Measurements from ENCODE around the gene BCL2.
A peak's percentile ranks its signal among the peaks of the same experiment; 100 is the strongest.

BCL2 gene

GRCh38 chr18:63140038-63140450, 179.5 kb downstream of the BCL2 start:
- no peak for DNase-seq (ENCODE audit: low spot score)

- DNase-seq (ENCODE audit: low spot score) = no peak
Measured at GRCh38 chr18:63138436-63139340, 180.9 kb downstream of the BCL2 start.

GRCh38 chr18:63137999-63138435, 181.6 kb downstream of the BCL2 start:
- no peak for DNase-seq (ENCODE audit: low spot score)

GRCh38 chr18:63135101-63135500, 184.5 kb downstream of the BCL2 start:
- DNase-seq (ENCODE audit: low spot score) = no peak

GRCh38 chr18:63132819-63133200, 186.8 kb downstream of the BCL2 start:
- no peak for DNase-seq (ENCODE audit: low spot score)

- no peak for DNase-seq (ENCODE audit: low spot score)
Measured at GRCh38 chr18:63131959-63132818, 187.4 kb downstream of the BCL2 start.

GRCh38 chr18:63131106-63131958, 188.2 kb downstream of the BCL2 start:
- peak; percentile 45 for DNase-seq (ENCODE audit: low spot score)

- DNase-seq (ENCODE audit: low spot score) = no peak
Measured at GRCh38 chr18:63130176-63130575, 189.4 kb downstream of the BCL2 start.

- DNase-seq (ENCODE audit: low spot score) = no peak
Measured at GRCh38 chr18:63128237-63128974, 191.2 kb downstream of the BCL2 start.

GRCh38 chr18:63126134-63127069, 193.2 kb downstream of the BCL2 start:
- no peak for DNase-seq (ENCODE audit: low spot score)

GRCh38 chr18:63120620-63121019, 198.9 kb downstream of the BCL2 start:
- DNase-seq (ENCODE audit: low spot score) = no peak

- peak; percentile 42 for DNase-seq (ENCODE audit: low spot score)
Measured at GRCh38 chr18:63119647-63120046, 199.9 kb downstream of the BCL2 start.

- DNase-seq (ENCODE audit: low spot score) = no peak
Measured at GRCh38 chr18:63113899-63114565, 205.5 kb downstream of the BCL2 start.

- DNase-seq (ENCODE audit: low spot score) = no peak
Measured at GRCh38 chr18:63112706-63113105, 206.9 kb downstream of the BCL2 start.

- DNase-seq (ENCODE audit: low spot score) = no peak
Measured at GRCh38 chr18:63111671-63112402, 207.7 kb downstream of the BCL2 start.

GRCh38 chr18:63109802-63110201, 209.8 kb downstream of the BCL2 start:
- DNase-seq (ENCODE audit: low spot score) = no peak

- DNase-seq (ENCODE audit: low spot score) = no peak
Measured at GRCh38 chr18:63109022-63109421, 210.5 kb downstream of the BCL2 start.

GRCh38 chr18:63107931-63108330, 211.6 kb downstream of the BCL2 start:
- no peak for DNase-seq (ENCODE audit: low spot score)

Measured in putamen (tissue), 1 donor.